Transverse colon (tissue), 4 donors: ENCODE data around the gene TCP11X2. TPM values are rescaled to one million over a fixed set of nuclear protein-coding genes. Genes with fewer than 3 reads are reported as not detected.
"Not testable (repeated sequence)": the region's sequence is repeated elsewhere in the genome, so short reads cannot be mapped to it uniquely, and the experiment has no call there.

Source experiments
- DNase-seq: peaks from one replicate; pipeline ENCODE4 v3.0.0-alpha.2; 2019
- H3K27ac ChIP-seq, 4 donors: fragments of 200-600 bp; sonication (generic); 2 replicates each; pipeline ENCODE4 v1.5.1; 2016 to 2018; ENCODE audit warnings: inconsistent platforms in 4 of 4
- H3K27me3 ChIP-seq: fragments of 200-600 bp; sonication (generic); 2 replicates; pipeline ENCODE4 v1.5.1; 2017; ENCODE audit warnings: inconsistent platforms
- H3K36me3 ChIP-seq, 4 donors: fragments of 200-600 bp; sonication (generic); 2 replicates each; pipeline ENCODE4 v1.5.1; 2017 to 2019; ENCODE audit warnings: inconsistent platforms in 4 of 4
- H3K4me1 ChIP-seq, 4 donors: fragments of 200-600 bp; sonication (generic); 2 replicates each; pipeline ENCODE4 v1.5.1; 2017 to 2020; ENCODE audit warnings: inconsistent platforms in 4 of 4
- H3K4me3 ChIP-seq, 4 donors: fragments of 200-600 bp; sonication (generic); 1 replicate in 1 of 4; 2 replicates in 3 of 4; pipeline versions ENCODE4 v1.5.1 to v1.6.1; 2017 to 2019; ENCODE audit warnings: inconsistent platforms in 4 of 4
- H3K9me3 ChIP-seq, 2 donors: fragments of 200-600 bp; sonication (generic); 2 replicates each; pipeline ENCODE4 v1.5.1; 2017 to 2019; ENCODE audit warnings: inconsistent platforms in 2 of 2
- CTCF ChIP-seq, 5 experiments: fragments of 200-600 bp in 3 of 5; fragments of 450-650 bp in 2 of 5; sonication (generic) in 3 of 5; IDR thresholded peaks; 1 replicate in 2 of 5; 2 replicates in 3 of 5; pipeline ENCODE4 v1.5.1; 2016 to 2017; ENCODE audit warnings: antibody characterized with exemption in 5 of 5, inconsistent platforms in 3 of 5, mild to moderate bottlenecking in 2 of 5, moderate library complexity in 1 of 5
- EP300 ChIP-seq: sonication (generic); formaldehyde crosslinking; IDR thresholded peaks from one replicate; pipeline ENCODE4 v1.6.1; 2017; ENCODE audit warnings: antibody characterized with exemption, low read depth
- POLR2A ChIP-seq: fragments of 450-650 bp; IDR thresholded peaks from one replicate; pipeline ENCODE4 v1.6.1; 2016; ENCODE audit warnings: antibody characterized with exemption, mild to moderate bottlenecking, moderate library complexity
- POLR2AphosphoS5 ChIP-seq, 3 donors: sonication (generic); formaldehyde crosslinking; IDR thresholded peaks; one replicate each; pipeline ENCODE4 v1.6.1; 2016; ENCODE audit warnings: antibody characterized with exemption in 3 of 3
- WGBS, 2 donors: methylation state at CpG; one replicate each; pipeline ENCODE4 v1.1.5; 2018; ENCODE audit warnings: low coverage in 1 of 2; 5-methylcytosine and 5-hydroxymethylcytosine counted together
- in situ Hi-C, 4 donors: fragments of 200-750 bp; cut with MboI; loops; one replicate each; pipeline versions ENCODE4 v1.15.0 to v1.15.1; 2017; ENCODE audit warnings: low sequenced_read_pairs in 3 of 4, low pct_ligation_motif_present in 1 of 4, low pct_unique_long_range_greater_than_20kb in 1 of 4
- intact Hi-C: fragments of 100-400 bp; cut with DNase I; formaldehyde crosslinking; loops from one replicate; pipeline ENCODE4 v1.15.1; 2023; ENCODE audit warnings: low total_unique reads
- total RNA-seq, 4 donors: library from RNA; depleted of rRNA; stranded (reverse); fragments of >200 nt; gene quantifications; one replicate each; pipeline ENCODE4 v1.1.0, GENCODE V29; 2016

The TCP11X2 gene
- total RNA-seq, result not detected

GRCh38 chrX:102471762-102472220 is at the start of gene TCP11X2:
TCP11X2 (minus strand) TSS chrX:102471812.
- H3K27ac ChIP-seq, DNase-seq, H3K27me3 ChIP-seq, intact Hi-C loops, H3K4me3 ChIP-seq, H3K36me3 ChIP-seq, H3K9me3 ChIP-seq, in situ Hi-C loops, H3K4me1 ChIP-seq: not testable (repeated sequence)
- 61% methylated on average over 6 of the region's 17 CpGs; no CpG with 5 or more reads in 1 of the 2 donors for WGBS, 2 donors

DNA sequence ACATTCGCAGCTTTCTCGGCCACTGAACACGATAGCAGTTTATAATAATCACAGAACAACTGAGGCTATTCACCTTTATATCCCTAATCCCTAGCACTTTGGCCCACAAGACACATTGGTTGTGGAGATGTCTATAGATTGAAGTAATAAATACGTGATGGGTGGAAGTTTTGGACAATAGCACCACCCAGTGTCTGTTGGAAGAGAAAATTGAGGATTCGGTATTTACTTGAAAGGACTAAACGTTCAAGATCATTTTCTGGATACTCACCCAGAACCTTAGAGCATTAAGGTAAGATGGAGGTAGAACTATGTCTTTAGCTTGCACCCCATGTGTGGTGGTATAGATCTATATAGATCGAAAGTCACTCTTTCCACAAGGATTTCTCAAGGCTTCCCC is 45.7 kb upstream of the TCP11X2 start:
- no peak overlapping the region for H3K27ac ChIP-seq
- no peaks in the 10 kb centered on the region for H3K36me3 ChIP-seq
- no peak for DNase-seq
- no peaks in the 10 kb centered on the region for H3K9me3 ChIP-seq
- 42% methylated on average over 7 of the region's 7 CpGs; no CpG with 5 or more reads in 1 of the 2 donors for WGBS, 2 donors
- H3K4me3 ChIP-seq, result no peak overlapping the region
- intact Hi-C loops (no loop called here), in situ Hi-C loops (no loop called here)
- H3K27me3 ChIP-seq, result peaks cover 8% of the 10 kb centered on the region
- H3K4me1 ChIP-seq, result peaks cover 0 to 6% (median 2%) of the 10 kb centered on the region in 4 donors
- TF ChIP-seq POLR2AphosphoS5 (IDR thresholded peaks at IDR 0.05), result no peak
- no peak for TF ChIP-seq CTCF (IDR thresholded peaks at IDR 0.05)
- TF ChIP-seq EP300, result no peak
- no peak for TF ChIP-seq POLR2A

- H3K36me3 ChIP-seq, result no peaks in the 10 kb centered on the region
- peaks cover 8% of the 10 kb centered on the region for H3K27me3 ChIP-seq
- WGBS, 2 donors, result 41% methylated on average over 31 of the region's 62 CpGs; no CpG with 5 or more reads in 1 of the 2 donors
- peaks cover 0 to 6% (median 2%) of the 10 kb centered on the region in 4 donors for H3K4me1 ChIP-seq
- no peaks in the 10 kb centered on the region for H3K9me3 ChIP-seq
- DNase-seq, result peak; percentile 53
- TF ChIP-seq EP300, result no peak
- in situ Hi-C loops, result no loop called here
- H3K27ac ChIP-seq, result peak within 1 kb of the TSS in 1 of 4 donors; percentile 5
- peak within 1 kb of the TSS in 3 of 4 donors; percentile 31 to 56 (median 32) for H3K4me3 ChIP-seq
- intact Hi-C loops, result no loop called here
Observed at GRCh38 chrX:102515975-102516941, 44.6 kb upstream of the TCP11X2 start, which contains the start of gene TMSB15A. TMSB15A (minus strand) TSS chrX:102516739.

DNA sequence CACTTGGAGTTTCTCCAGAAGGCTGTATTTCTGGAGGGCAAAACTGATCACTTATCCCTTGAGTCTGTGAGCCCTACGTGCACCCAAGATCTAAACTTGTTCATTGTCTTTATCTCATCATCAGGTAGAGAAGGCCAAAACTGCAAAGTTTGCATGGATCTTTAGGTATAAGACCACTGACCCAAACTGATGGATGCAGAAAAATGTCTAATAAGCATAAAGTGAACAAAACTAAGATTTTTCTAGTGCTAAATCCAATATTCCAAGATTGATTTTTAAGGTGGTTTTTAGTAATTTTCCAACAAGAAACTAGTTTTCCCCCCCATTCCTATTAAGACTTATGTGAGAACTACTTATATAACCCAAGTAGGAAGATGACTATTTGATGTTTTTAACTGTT is 42.9 kb upstream of the TCP11X2 start:
- in situ Hi-C loops (no loop called here), intact Hi-C loops (no loop called here)
- Histone ChIP-seq H3K36me3 (no peaks in the 10 kb centered on the region), H3K27me3 (peaks cover 8% of the 10 kb centered on the region), H3K27ac (no peak overlapping the region), H3K4me3 (no peak overlapping the region), H3K9me3 (no peaks in the 10 kb centered on the region), H3K4me1 (peaks cover 0 to 6% (median 2%) of the 10 kb centered on the region in 4 donors)
- WGBS, 2 donors, result 93% methylated on average over 1 of the region's 1 CpG; no CpG with 5 or more reads in 1 of the 2 donors
- DNase-seq, result no peak
- TF ChIP-seq POLR2AphosphoS5 (IDR thresholded peaks at IDR 0.05), result no peak
- no peak for TF ChIP-seq EP300
- TF ChIP-seq CTCF (IDR thresholded peaks at IDR 0.05), result no peak
- no peak for TF ChIP-seq POLR2A

- WGBS, 2 donors, result 95% methylated on average over 2 of the region's 2 CpGs; no CpG with 5 or more reads in 1 of the 2 donors
- DNase-seq, result no peak
- Histone ChIP-seq H3K9me3 (no peaks in the 10 kb centered on the region), H3K36me3 (no peaks in the 10 kb centered on the region), H3K4me1 (no peaks in the 10 kb centered on the region), H3K27ac (no peak overlapping the region), H3K4me3 (no peak overlapping the region), H3K27me3 (no peaks in the 10 kb centered on the region)
- in situ Hi-C loops (no loop called here), intact Hi-C loops (no loop called here)
- TF ChIP-seq CTCF (IDR thresholded peaks at IDR 0.05) (no peak), POLR2AphosphoS5 (IDR thresholded peaks at IDR 0.05) (no peak), POLR2A (no peak), EP300 (no peak)
Observed at GRCh38 chrX:102498732-102499131, 27.1 kb upstream of the TCP11X2 start.
